ENCODE results near the gene ACE.

DNA sequence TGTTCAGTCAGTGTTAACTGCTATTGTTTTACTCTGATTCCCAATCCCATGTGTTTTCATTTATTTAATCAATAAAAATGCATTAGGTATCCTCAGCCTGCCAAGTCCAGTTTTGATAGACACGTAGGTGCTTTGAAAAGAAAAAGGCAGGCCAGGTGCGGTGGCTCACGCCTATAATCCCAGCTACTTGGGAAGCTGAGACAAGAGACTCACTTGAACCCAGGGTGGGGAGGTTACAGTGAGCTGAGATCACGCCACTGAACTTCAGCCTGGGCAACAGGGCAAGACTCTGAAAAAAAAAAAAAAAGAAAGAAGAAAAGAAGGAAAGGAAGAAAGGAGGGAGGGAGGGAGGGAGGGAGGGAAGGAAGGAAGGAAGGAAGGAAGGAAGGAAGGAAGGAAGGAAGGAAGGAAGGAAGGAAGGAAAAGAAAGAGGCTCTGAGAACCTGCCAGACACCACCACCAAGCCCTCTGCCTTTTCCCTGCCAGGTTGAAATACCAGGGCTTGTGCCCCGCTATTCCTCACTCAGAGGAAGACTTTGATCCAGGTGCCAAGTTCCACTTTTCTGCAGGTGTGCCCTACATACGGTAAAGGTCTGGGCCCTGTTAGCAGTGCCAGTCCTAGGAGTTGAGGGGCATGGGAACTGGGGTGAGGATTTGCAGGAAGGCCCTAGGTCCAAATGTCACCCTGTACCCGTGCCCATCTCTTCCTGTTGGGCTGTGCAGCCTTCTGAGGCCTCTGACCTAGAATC, 36.2 kb downstream of the ACE start:
- TF ChIP-seq, protein P1, sequence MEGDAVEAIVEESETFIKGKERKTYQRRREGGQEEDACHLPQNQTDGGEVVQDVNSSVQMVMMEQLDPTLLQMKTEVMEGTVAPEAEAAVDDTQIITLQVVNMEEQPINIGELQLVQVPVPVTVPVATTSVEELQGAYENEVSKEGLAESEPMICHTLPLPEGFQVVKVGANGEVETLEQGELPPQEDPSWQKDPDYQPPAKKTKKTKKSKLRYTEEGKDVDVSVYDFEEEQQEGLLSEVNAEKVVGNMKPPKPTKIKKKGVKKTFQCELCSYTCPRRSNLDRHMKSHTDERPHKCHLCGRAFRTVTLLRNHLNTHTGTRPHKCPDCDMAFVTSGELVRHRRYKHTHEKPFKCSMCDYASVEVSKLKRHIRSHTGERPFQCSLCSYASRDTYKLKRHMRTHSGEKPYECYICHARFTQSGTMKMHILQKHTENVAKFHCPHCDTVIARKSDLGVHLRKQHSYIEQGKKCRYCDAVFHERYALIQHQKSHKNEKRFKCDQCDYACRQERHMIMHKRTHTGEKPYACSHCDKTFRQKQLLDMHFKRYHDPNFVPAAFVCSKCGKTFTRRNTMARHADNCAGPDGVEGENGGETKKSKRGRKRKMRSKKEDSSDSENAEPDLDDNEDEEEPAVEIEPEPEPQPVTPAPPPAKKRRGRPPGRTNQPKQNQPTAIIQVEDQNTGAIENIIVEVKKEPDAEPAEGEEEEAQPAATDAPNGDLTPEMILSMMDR (optimal IDR thresholded peaks at IDR 0.05 in 1 of 3, IDR thresholded peaks at IDR 0.05 in 1 of 3, conservative IDR thresholded peaks at IDR 0.05 in 1 of 3; ENCODE audit: extremely low read depth in 1 of 3, insufficient read depth in 2 of 3, low read length in 3 of 3): no peak
- no peak for TF ChIP-seq EZH2 (IDR thresholded peaks at IDR 0.05; ENCODE audit: low read length)
